Endothelial cell of umbilical vein (primary cell): ENCODE data around the gene TRAPPC3. TPM values are rescaled to one million over a fixed set of nuclear protein-coding genes. Genes with fewer than 3 reads are reported as not detected.

Source experiments
- BruUV-seq: library from RNA; stranded (reverse); fragments of 400-500 nt; replicated peaks from 2 replicates; lab custom pipeline; 2021; lab: Mats Ljungman, UMichigan
- CTCF ChIA-PET: fragments of 300-600, 350-600 bp; sonication (Branson Sonifier 250); formaldehyde crosslinking; loops from one replicate; lab custom pipeline; 2021; ENCODE audit warnings: antibody characterized with exemption, inconsistent platforms; lab: Charles Lee
- POLR2A ChIA-PET: fragments of 300-600, 350-600 bp; sonication (Branson Sonifier 250); formaldehyde crosslinking; loops from one replicate; lab custom pipeline; 2021; ENCODE audit warnings: antibody characterized with exemption, inconsistent platforms; lab: Charles Lee
- DNase-seq: peaks from one replicate; pipeline ENCODE4 v3.0.0-alpha.2; 2011; ENCODE audit warnings: low read depth, low spot score
- FAIRE-seq: peaks from 2 replicates; lab custom pipeline; 2011; peaks lifted over from hg19 to GRCh38; lab: Jason Lieb, UNC
- H2AFZ ChIP-seq: 2 replicates; pipeline ENCODE4 v1.6.0; 2012; ENCODE audit warnings: low read depth, low read length, control low read depth, inconsistent platforms
- H3K27ac ChIP-seq: 2 replicates; pipeline ENCODE4 v1.5.1; 2011; ENCODE audit warnings: low read depth, mild to moderate bottlenecking, control low read depth, low read length, moderate library complexity; ENCODE audit not compliant: insufficient read depth
- H3K27me3 ChIP-seq, 2 experiments: 2 replicates each; pipeline versions ENCODE4 v1.6.0 to v1.6.1; 2011; ENCODE audit warnings: low read length in 2 of 2, mixed read lengths in 1 of 2; ENCODE audit not compliant: control insufficient read depth in 2 of 2, insufficient read depth in 2 of 2
- H3K36me3 ChIP-seq, 2 experiments: 2 replicates in 1 of 2; 3 replicates in 1 of 2; pipeline ENCODE4 v1.5.1; 2011; ENCODE audit warnings: low read length in 2 of 2, mild to moderate bottlenecking in 1 of 2, moderate library complexity in 1 of 2; ENCODE audit not compliant: control insufficient read depth in 2 of 2, insufficient read depth in 2 of 2; ENCODE audit errors: extremely low read depth in 1 of 2
- H3K4me1 ChIP-seq: 3 replicates; pipeline ENCODE4 v1.5.1; 2011; ENCODE audit warnings: mild to moderate bottlenecking, low read length; ENCODE audit not compliant: control insufficient read depth, insufficient read depth; ENCODE audit errors: extremely low read depth
- H3K4me2 ChIP-seq: 2 replicates; pipeline ENCODE4 v1.6.1; 2011; ENCODE audit warnings: low read length, control low read depth, mixed read lengths; ENCODE audit not compliant: insufficient read depth
- H3K4me3 ChIP-seq, 3 experiments: fragments of 200-600 bp in 1 of 3; sonication (generic), shearing (Covaris generic) in 1 of 3; replicated peaks in 1 of 3; 2 replicates each; pipeline ENCODE4 v1.5.1; 2011 to 2016; ENCODE audit warnings: control low read depth in 3 of 3, low read length in 3 of 3, mild to moderate bottlenecking in 2 of 3, inconsistent platforms in 1 of 3, low read depth in 1 of 3, moderate library complexity in 1 of 3; ENCODE audit not compliant: insufficient read depth in 1 of 3
- H3K79me2 ChIP-seq: 2 replicates; pipeline ENCODE4 v1.6.0; 2012; ENCODE audit warnings: low read length, inconsistent platforms; ENCODE audit not compliant: control insufficient read depth, insufficient read depth
- H3K9ac ChIP-seq: replicated peaks from 2 replicates; pipeline ENCODE3; 2011; ENCODE audit warnings: low read length, control low read depth; ENCODE audit not compliant: insufficient read depth; ENCODE audit errors: extremely low read depth
- H3K9me1 ChIP-seq: replicated peaks from 3 replicates; pipeline ENCODE4 v1.6.0; 2011; ENCODE audit warnings: mild to moderate bottlenecking, low read length; ENCODE audit not compliant: control insufficient read depth, insufficient read depth; ENCODE audit errors: extremely low read depth
- H3K9me3 ChIP-seq: replicated peaks from 2 replicates; pipeline ENCODE4 v1.5.1; 2012; ENCODE audit warnings: low read length, inconsistent platforms; ENCODE audit not compliant: control insufficient read depth, insufficient read depth
- H4K20me1 ChIP-seq: replicated peaks from 2 replicates; pipeline ENCODE3; 2011; ENCODE audit warnings: mild to moderate bottlenecking, low read length; ENCODE audit not compliant: control insufficient read depth, insufficient read depth; ENCODE audit errors: extremely low read depth
- EZH2 ChIP-seq: IDR thresholded peaks from 2 replicates; pipeline ENCODE4 v1.6.1; 2012; ENCODE audit warnings: borderline replicate concordance, low read depth, mild to moderate bottlenecking, moderate library complexity, low read length, inconsistent platforms; ENCODE audit not compliant: severe bottlenecking
- FOS ChIP-seq: IDR thresholded peaks from 2 replicates; pipeline ENCODE4 v1.6.1; 2011; ENCODE audit warnings: mild to moderate bottlenecking, low read length, moderate library complexity, borderline replicate concordance; ENCODE audit not compliant: insufficient read depth
- GATA2 ChIP-seq: IDR thresholded peaks from 2 replicates; pipeline ENCODE4 v1.7.0; 2011; ENCODE audit warnings: low read depth, mild to moderate bottlenecking, moderate library complexity, mixed read lengths, low read length; ENCODE audit not compliant: insufficient read length, insufficient read depth
- JUN ChIP-seq: IDR thresholded peaks from 2 replicates; pipeline ENCODE4 v1.6.1; 2011; ENCODE audit warnings: borderline replicate concordance, low read depth; ENCODE audit not compliant: insufficient read length, insufficient read depth
- MYC ChIP-seq: IDR thresholded peaks from one replicate; pipeline ENCODE4 v1.6.1; 2011; ENCODE audit warnings: mild to moderate bottlenecking, low read depth, low read length
- POLR2A ChIP-seq: IDR thresholded peaks from 2 replicates; pipeline ENCODE4 v1.6.1; 2012; ENCODE audit warnings: low read depth, mild to moderate bottlenecking, control low read depth, low read length
- POLR2AphosphoS5 ChIP-seq: IDR thresholded peaks from 2 replicates; pipeline ENCODE4 v1.6.1; 2012; ENCODE audit warnings: low read depth, mild to moderate bottlenecking, control low read depth, low read length, moderate library complexity; ENCODE audit not compliant: insufficient read depth
- dilution Hi-C: fragments of 300-500 bp; cut with MboI; formaldehyde crosslinking; loops from one replicate; pipeline ENCODE4 v1.15.0; 2019; ENCODE audit warnings: low sequenced_read_pairs; ENCODE audit not compliant: extremely low pct_ligation_motif_present
- intact Hi-C: fragments of 100-400 bp; cut with micrococcal nuclease; formaldehyde crosslinking; loops from one replicate; pipeline ENCODE4 v1.10.0; 2022
- polyA plus RNA-seq, 4 experiments: library from polyadenylated mRNA; depleted of rRNA in 3 of 4; stranded (reverse) in 3 of 4; unstranded in 1 of 4; fragments of >200 nt; gene quantifications; 2 replicates each; pipeline versions ENCODE4 v1.2.1 to v1.2.3, GENCODE V29; 2011 to 2012; ENCODE audit warnings: missing spikeins in 1 of 4
- total RNA-seq: library from RNA; stranded (reverse); gene quantifications from 2 replicates; pipeline ENCODE4 v1.2.3, GENCODE V29; 2021
- TF ChIP-seq, protein P1 (sequence below), 2 donors: IDR thresholded peaks; 1 replicate in 1 of 2; 2 replicates in 1 of 2; pipeline ENCODE4 v1.5.1; 2011; ENCODE audit warnings: low read length in 2 of 2, mild to moderate bottlenecking in 2 of 2, moderate library complexity in 2 of 2, control low read depth in 1 of 2, inconsistent platforms in 1 of 2, low read depth in 1 of 2; ENCODE audit not compliant: insufficient read depth in 1 of 2; ENCODE audit errors: extremely low read depth in 1 of 2
- TF ChIP-seq, protein P2 (sequence below): IDR thresholded peaks from 2 replicates; pipeline ENCODE4 v1.6.1; 2011; ENCODE audit not compliant: insufficient read depth, insufficient read length

TRAPPC3 gene
- total and polyA plus RNA-seq, 2 donors (not counting 3 experiments of a cell fraction or from before 2014, with no cell fraction given): 93.4 to 125 TPM

DNA sequence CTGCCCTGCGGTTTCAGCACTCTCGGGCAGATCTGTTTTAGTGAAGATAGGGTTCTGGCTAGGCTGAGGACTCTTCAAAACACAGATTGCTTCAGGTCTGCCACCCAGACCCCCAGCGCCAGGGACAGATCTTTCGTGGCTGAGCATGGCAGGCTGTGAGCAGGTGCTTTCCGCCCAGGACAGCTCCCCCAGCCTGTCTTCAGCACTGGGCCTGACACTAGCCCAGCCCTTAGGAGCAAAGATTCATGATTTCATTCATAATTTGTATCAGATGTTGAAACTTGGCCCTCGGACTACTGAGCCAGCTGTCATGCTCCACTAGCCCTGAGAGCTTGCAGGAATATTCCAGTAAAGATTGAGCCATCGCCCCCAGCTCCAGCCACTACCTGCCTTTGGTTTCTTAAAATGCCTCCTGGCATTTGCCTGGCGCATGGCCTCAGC lies 54.6 kb downstream of the TRAPPC3 start:
- ChIA-PET CTCF (interaction anchor here (1.6 to 13.8 kb wide), 3 partner anchors 40 to 191 kb away, joined by 5 to 233 read pairs (median 5); partner anchors contain the start of gene TRAPPC3), POLR2A (no interaction called here)
- DNase-seq: no peak
- no peak overlapping the region for H3K4me3 ChIP-seq
- BruUV-seq: no TSS peak
- peaks cover 4% of the 10 kb centered on the region for H3K4me1 ChIP-seq
- dilution Hi-C loops: no loop called here
- H3K79me2 ChIP-seq: peaks cover 15% of the 10 kb centered on the region
- H3K36me3 ChIP-seq: peaks cover 16 to 38% of the 10 kb centered on the region in 2 experiments
- no peak for FAIRE-seq
- H3K9me1 ChIP-seq: no peaks in the 10 kb centered on the region
- TF ChIP-seq FOS (no peak), MYC (no peak), POLR2AphosphoS5 (no peak), GATA2 (no peak), JUN (no peak), EZH2 (no peak), POLR2A (no peak)
- TF ChIP-seq, protein P1, sequence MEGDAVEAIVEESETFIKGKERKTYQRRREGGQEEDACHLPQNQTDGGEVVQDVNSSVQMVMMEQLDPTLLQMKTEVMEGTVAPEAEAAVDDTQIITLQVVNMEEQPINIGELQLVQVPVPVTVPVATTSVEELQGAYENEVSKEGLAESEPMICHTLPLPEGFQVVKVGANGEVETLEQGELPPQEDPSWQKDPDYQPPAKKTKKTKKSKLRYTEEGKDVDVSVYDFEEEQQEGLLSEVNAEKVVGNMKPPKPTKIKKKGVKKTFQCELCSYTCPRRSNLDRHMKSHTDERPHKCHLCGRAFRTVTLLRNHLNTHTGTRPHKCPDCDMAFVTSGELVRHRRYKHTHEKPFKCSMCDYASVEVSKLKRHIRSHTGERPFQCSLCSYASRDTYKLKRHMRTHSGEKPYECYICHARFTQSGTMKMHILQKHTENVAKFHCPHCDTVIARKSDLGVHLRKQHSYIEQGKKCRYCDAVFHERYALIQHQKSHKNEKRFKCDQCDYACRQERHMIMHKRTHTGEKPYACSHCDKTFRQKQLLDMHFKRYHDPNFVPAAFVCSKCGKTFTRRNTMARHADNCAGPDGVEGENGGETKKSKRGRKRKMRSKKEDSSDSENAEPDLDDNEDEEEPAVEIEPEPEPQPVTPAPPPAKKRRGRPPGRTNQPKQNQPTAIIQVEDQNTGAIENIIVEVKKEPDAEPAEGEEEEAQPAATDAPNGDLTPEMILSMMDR (IDR thresholded peaks at IDR 0.05; ENCODE audit: extremely low read depth in 1 of 2, insufficient read depth in 1 of 2, low read depth in 1 of 2, low read length in 2 of 2): no peak
- TF ChIP-seq, protein P2, sequence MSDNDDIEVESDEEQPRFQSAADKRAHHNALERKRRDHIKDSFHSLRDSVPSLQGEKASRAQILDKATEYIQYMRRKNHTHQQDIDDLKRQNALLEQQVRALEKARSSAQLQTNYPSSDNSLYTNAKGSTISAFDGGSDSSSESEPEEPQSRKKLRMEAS: no peak
- no peaks in the 10 kb centered on the region for H3K27me3 ChIP-seq
- no peak overlapping the region for H3K4me2 ChIP-seq
- no peak overlapping the region for H3K27ac ChIP-seq
- H4K20me1 ChIP-seq: no peaks in the 10 kb centered on the region
- intact Hi-C loops: no loop called here
- no peak overlapping the region for H3K9ac ChIP-seq
- no peaks in the 10 kb centered on the region for H3K9me3 ChIP-seq
- no peak overlapping the region for H2AFZ ChIP-seq
